RWPE2 (cell line): ENCODE measurements around the gene C8G.

Experiments
- ATAC-seq: fragments of 200-7000 bp; cut with Tn5 transposase; 3 replicates; pipeline ENCODE4 v1.9.1; 2021; ENCODE audit warnings: low read depth
- DNase-seq: peaks from one replicate; pipeline ENCODE4 v3.0.0-alpha.2; 2020; ENCODE audit warnings: low spot score
- H3K27ac ChIP-seq: fragments of 450-650 bp; 2 replicates; pipeline ENCODE4 v1.5.1; 2017; ENCODE audit warnings: mild to moderate bottlenecking; ENCODE audit not compliant: poor library complexity, severe bottlenecking
- H3K27me3 ChIP-seq: fragments of 250-450 bp; sonication (Bioruptor Pico); 2 replicates; pipeline ENCODE4 v1.5.1; 2021; ENCODE audit warnings: mild to moderate bottlenecking, moderate library complexity; ENCODE audit not compliant: insufficient read depth, poor library complexity, severe bottlenecking
- H3K36me3 ChIP-seq: fragments of 250-450 bp; sonication (Bioruptor Pico); 2 replicates; pipeline ENCODE4 v1.5.1; 2020; ENCODE audit warnings: low read depth, mild to moderate bottlenecking, moderate library complexity
- H3K4me1 ChIP-seq: fragments of 250-450 bp; sonication (Bioruptor Pico); 2 replicates; pipeline ENCODE4 v1.5.1; 2021; ENCODE audit warnings: mild to moderate bottlenecking, moderate library complexity; ENCODE audit not compliant: insufficient read depth, poor library complexity, severe bottlenecking
- H3K4me3 ChIP-seq: fragments of 250-450 bp; sonication (Bioruptor Pico); 2 replicates; pipeline ENCODE4 v1.5.1; 2021; ENCODE audit warnings: mild to moderate bottlenecking, moderate library complexity; ENCODE audit not compliant: severe bottlenecking
- H3K9me3 ChIP-seq: fragments of 250-450 bp; sonication (Bioruptor Pico); 2 replicates; pipeline ENCODE4 v1.5.1; 2021; ENCODE audit warnings: mild to moderate bottlenecking, moderate library complexity; ENCODE audit not compliant: severe bottlenecking
- TF ChIP-seq, protein P1 (sequence below): fragments of 450-650 bp; IDR thresholded peaks from one replicate; pipeline ENCODE4 v1.5.1; 2017; ENCODE audit warnings: mild to moderate bottlenecking, moderate library complexity; ENCODE audit not compliant: poor library complexity, severe bottlenecking

The C8G gene

DNA sequence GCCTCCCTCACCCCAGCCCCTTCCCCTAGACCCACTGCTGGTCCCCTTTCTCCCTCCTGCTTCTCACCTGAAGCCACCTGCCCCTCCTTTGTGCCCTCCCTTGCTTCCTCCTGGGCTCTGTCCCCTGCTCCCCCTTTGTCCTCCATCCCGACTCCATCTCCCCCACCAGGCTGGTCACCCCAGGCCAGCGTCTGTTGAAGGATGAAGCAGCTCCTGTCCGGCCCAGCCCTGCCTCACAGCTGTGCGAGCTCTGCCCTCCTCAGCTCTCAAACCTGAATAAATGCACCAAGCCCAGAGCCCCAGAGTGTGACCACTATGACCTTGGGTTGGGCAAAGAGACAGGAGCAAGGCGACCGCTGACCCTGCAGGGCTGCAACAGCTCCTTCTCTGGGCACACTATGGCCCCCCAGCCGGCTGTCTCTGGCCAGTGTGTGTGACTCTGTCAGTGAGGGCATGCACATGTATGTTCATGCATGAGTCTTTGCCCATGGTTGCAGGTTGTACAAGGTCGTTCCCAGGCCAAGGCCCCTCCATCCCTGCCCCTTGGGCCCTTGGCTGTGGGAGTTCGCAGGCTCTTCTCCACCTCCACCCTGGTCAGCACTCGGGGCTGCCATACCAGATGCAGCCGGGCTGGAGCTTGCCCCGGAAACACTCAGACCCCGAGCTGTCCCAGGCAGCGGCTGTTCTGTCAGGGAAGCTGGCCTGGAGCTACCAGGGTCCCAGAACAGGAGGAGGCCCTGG, 10.3 kb downstream of the C8G start:
- DNase-seq: no peak
- TF ChIP-seq, protein P1, sequence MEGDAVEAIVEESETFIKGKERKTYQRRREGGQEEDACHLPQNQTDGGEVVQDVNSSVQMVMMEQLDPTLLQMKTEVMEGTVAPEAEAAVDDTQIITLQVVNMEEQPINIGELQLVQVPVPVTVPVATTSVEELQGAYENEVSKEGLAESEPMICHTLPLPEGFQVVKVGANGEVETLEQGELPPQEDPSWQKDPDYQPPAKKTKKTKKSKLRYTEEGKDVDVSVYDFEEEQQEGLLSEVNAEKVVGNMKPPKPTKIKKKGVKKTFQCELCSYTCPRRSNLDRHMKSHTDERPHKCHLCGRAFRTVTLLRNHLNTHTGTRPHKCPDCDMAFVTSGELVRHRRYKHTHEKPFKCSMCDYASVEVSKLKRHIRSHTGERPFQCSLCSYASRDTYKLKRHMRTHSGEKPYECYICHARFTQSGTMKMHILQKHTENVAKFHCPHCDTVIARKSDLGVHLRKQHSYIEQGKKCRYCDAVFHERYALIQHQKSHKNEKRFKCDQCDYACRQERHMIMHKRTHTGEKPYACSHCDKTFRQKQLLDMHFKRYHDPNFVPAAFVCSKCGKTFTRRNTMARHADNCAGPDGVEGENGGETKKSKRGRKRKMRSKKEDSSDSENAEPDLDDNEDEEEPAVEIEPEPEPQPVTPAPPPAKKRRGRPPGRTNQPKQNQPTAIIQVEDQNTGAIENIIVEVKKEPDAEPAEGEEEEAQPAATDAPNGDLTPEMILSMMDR: no peak
- Histone ChIP-seq H3K4me1 (no peaks in the 10 kb centered on the region), H3K36me3 (no peaks in the 10 kb centered on the region), H3K4me3 (no peak overlapping the region), H3K9me3 (no peaks in the 10 kb centered on the region), H3K27me3 (no peaks in the 10 kb centered on the region), H3K27ac (no peak overlapping the region)
- ATAC-seq: no peak

DNA sequence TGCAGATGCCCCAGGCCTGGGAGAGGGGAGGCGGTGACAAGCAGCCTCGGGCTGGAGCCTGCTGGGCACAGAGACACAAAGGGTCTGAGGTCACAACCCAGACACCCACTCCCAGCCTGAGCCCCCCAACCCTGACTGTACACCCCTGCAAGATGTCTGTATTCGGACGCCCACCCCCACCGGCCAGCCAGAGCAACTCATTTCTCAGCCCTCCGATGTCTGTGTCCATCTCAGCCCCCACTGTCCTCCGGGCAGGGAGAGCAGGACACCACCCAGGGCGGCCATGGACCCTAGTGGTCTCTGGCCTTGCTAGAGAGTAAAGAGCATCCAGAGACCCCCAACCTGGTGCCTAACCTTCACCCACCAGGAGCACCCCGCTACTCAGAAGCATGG, 10.9 kb downstream of the C8G start:
- Histone ChIP-seq H3K4me1 (no peaks in the 10 kb centered on the region), H3K36me3 (no peaks in the 10 kb centered on the region), H3K27ac (no peak overlapping the region), H3K4me3 (no peak overlapping the region), H3K9me3 (no peaks in the 10 kb centered on the region), H3K27me3 (no peaks in the 10 kb centered on the region)
- DNase-seq: no peak
- ATAC-seq: no peak
- TF ChIP-seq, protein P1: no peak

DNA sequence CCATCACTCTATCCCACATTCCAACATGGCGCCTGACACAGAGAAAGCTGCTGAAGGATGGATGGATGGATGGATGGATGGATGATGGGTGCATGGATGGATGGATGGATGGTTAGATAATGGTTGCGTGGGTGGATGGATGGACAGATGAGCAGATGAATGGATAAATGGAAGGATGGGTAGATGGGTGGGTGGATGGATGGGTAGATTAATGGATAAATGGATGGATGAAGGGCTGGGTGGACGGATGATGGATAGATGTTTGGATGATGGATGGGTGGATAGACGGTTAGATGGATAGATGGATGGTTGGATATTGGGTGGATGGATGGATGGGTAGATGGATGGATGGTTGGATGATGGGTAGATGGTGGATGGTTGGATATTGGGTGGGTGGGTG, 11.6 kb downstream of the C8G start:
- H3K4me1 ChIP-seq: no peaks in the 10 kb centered on the region
- no peak for DNase-seq

DNA sequence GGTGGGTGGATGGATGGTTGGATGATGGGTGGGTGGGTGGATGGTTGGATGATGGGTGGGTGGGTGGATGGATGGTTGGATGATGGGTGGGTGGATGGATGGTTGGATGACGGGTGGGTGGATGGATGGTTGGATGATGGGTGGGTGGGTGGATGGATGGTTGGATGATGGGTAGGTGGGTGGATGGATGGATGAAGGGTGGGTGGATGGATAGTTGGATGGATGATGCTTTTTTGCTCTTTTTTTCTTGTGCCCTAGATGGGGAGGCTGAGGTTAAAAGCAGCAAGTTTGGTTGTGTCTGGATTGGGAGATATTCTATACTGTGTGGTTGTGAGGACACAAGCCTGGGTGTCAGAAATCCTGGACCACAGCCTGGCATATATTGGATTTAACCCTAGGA, 12.4 kb downstream of the C8G start:
- no peak for ATAC-seq
- H3K4me3 ChIP-seq: no peak overlapping the region
- no peaks in the 10 kb centered on the region for H3K4me1 ChIP-seq
- no peaks in the 10 kb centered on the region for H3K27me3 ChIP-seq
- H3K27ac ChIP-seq: no peak overlapping the region
- DNase-seq: no peak
- TF ChIP-seq, protein P1: no peak
- no peaks in the 10 kb centered on the region for H3K36me3 ChIP-seq
- H3K9me3 ChIP-seq: no peaks in the 10 kb centered on the region

More for the DNA sequence above, 11.6 kb downstream of the C8G start:
- Histone ChIP-seq H3K4me3 (no peak overlapping the region), H3K27ac (no peak overlapping the region), H3K36me3 (no peaks in the 10 kb centered on the region), H3K27me3 (no peaks in the 10 kb centered on the region), H3K9me3 (no peaks in the 10 kb centered on the region)
- TF ChIP-seq, protein P1: no peak
- ATAC-seq: no peak

DNA sequence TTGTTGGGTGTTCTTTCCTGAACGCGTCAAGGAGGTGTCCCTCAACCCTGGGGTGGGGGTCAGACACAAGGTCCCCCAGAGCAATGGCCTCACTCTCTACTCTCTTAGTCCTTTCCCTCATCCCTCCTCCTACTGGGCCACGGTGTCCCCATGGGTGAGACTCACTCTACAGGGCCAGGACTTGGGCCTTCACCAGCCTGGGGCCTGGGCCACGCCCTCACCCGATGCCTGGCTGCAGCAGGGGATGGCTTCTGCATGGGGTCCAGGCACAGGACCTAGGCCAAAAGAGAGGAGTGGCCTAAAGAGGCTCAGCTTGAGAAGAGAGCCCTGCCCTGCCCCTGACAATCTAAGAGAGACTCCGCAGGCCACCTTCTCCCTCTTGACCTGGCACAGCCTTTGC, 12.9 kb downstream of the C8G start:
- TF ChIP-seq, protein P1: no peak
- no peaks in the 10 kb centered on the region for H3K27me3 ChIP-seq
- no peak for DNase-seq
- no peak for ATAC-seq
- no peak overlapping the region for H3K4me3 ChIP-seq
- no peak overlapping the region for H3K27ac ChIP-seq
- H3K4me1 ChIP-seq: no peaks in the 10 kb centered on the region
- no peaks in the 10 kb centered on the region for H3K9me3 ChIP-seq
- H3K36me3 ChIP-seq: no peaks in the 10 kb centered on the region
